Loucy (cell line): ENCODE measurements around the gene SPINT1.

ENCODE experiments used
- EZH2phosphoT487 ChIP-seq: fragments of 200-600 bp; IDR thresholded peaks from 2 replicates; pipeline ENCODE4 v1.6.1; 2018; ENCODE audit warnings: antibody characterized with exemption, mild to moderate bottlenecking, moderate library complexity, borderline replicate concordance
- TF ChIP-seq, protein P1 (sequence below): fragments of 200-600 bp; sonication (generic); conservative IDR thresholded peaks from 2 replicates; pipeline ENCODE4 v1.5.1; 2014; ENCODE audit warnings: mild to moderate bottlenecking, antibody characterized with exemption, low read length

DNA sequence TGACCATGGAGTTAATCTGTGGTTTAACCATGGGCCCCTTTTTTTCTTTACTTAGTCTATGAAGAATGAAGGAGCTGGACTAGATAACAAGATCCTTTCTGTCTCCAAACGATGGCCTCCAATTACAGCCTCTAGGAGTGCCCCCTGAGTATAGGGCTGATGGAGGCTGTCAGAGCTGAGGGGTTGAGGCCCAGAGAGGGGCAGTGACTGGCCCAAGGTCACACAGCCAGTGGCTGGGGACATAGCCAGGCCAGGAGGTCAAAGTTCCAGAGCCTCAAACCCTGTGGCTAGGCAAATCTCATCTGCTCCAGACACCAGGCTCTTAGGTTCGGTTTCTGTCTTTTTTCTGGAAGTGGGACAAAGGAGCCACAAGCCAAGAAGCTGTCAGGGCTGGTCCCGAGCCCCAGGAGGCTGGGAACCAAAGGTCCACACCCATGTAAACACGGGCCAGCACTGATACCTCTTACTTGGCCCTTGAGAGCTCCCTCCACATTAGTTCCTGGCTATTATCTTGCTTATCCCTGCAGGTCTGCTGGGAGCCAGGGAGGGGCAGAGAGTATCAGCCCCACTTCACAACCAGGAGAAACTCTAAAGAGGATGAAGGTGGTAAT, 19.9 kb downstream of the SPINT1 start:
- TF ChIP-seq, protein P1, sequence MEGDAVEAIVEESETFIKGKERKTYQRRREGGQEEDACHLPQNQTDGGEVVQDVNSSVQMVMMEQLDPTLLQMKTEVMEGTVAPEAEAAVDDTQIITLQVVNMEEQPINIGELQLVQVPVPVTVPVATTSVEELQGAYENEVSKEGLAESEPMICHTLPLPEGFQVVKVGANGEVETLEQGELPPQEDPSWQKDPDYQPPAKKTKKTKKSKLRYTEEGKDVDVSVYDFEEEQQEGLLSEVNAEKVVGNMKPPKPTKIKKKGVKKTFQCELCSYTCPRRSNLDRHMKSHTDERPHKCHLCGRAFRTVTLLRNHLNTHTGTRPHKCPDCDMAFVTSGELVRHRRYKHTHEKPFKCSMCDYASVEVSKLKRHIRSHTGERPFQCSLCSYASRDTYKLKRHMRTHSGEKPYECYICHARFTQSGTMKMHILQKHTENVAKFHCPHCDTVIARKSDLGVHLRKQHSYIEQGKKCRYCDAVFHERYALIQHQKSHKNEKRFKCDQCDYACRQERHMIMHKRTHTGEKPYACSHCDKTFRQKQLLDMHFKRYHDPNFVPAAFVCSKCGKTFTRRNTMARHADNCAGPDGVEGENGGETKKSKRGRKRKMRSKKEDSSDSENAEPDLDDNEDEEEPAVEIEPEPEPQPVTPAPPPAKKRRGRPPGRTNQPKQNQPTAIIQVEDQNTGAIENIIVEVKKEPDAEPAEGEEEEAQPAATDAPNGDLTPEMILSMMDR, result no peak
- no peak for TF ChIP-seq EZH2phosphoT487
